COLO829 (cell line): ENCODE results near the gene ZNF423.

Source experiments
- DNase-seq: peaks from one replicate; pipeline ENCODE4 v3.0.0; 2012; ENCODE audit warnings: low spot score

Gene ZNF423

GRCh38 chr16:49469930-49470451, 385.9 kb downstream of the ZNF423 start:
- DNase-seq, result no peak

- no peak for DNase-seq
These were observed 386.6 kb downstream of the ZNF423 start for GRCh38 chr16:49469311-49469670.

- DNase-seq, result no peak
These were observed 387.2 kb downstream of the ZNF423 start for GRCh38 chr16:49468611-49469310.

GRCh38 chr16:49467540-49468372, 388.2 kb downstream of the ZNF423 start:
- DNase-seq, result no peak

GRCh38 chr16:49466881-49467280, 389.0 kb downstream of the ZNF423 start:
- no peak for DNase-seq

GRCh38 chr16:49466529-49466831, 389.4 kb downstream of the ZNF423 start:
- DNase-seq, result no peak

- DNase-seq, result no peak
These were observed 390.0 kb downstream of the ZNF423 start for GRCh38 chr16:49465661-49466528.

GRCh38 chr16:49464877-49465504, 390.9 kb downstream of the ZNF423 start:
- no peak for DNase-seq

- no peak for DNase-seq
These were observed 391.8 kb downstream of the ZNF423 start for GRCh38 chr16:49464093-49464492.

GRCh38 chr16:49463529-49463928, 392.4 kb downstream of the ZNF423 start:
- DNase-seq, result no peak

GRCh38 chr16:49462989-49463371, 392.9 kb downstream of the ZNF423 start:
- DNase-seq, result no peak

GRCh38 chr16:49462362-49462988, 393.4 kb downstream of the ZNF423 start:
- no peak for DNase-seq

- no peak for DNase-seq
These were observed 394.4 kb downstream of the ZNF423 start for GRCh38 chr16:49461517-49461951.

GRCh38 chr16:49460786-49461470, 395.0 kb downstream of the ZNF423 start:
- no peak for DNase-seq

- DNase-seq, result no peak
These were observed 395.8 kb downstream of the ZNF423 start for GRCh38 chr16:49459953-49460735.

GRCh38 chr16:49458656-49459445, 397.1 kb downstream of the ZNF423 start:
- DNase-seq, result no peak

GRCh38 chr16:49458243-49458642, 397.7 kb downstream of the ZNF423 start:
- DNase-seq, result no peak

GRCh38 chr16:49457196-49457595, 398.7 kb downstream of the ZNF423 start:
- DNase-seq, result no peak

GRCh38 chr16:49456763-49457162, 399.1 kb downstream of the ZNF423 start:
- no peak for DNase-seq
